MM.1S (cell line): ENCODE results near the gene AP5Z1.

ENCODE experiments used
- DNase-seq: peaks from one replicate; pipeline ENCODE4 v3.0.0-alpha.2; 2015
- H2AFZ ChIP-seq: fragments of 300-600 bp; sonication (generic); 2 replicates; pipeline ENCODE4 v1.6.0; 2016; ENCODE audit warnings: antibody characterized with exemption, low read length
- H3F3A ChIP-seq: fragments of 300-600 bp; sonication (generic); 2 replicates; pipeline ENCODE4 v1.6.1; 2016; ENCODE audit warnings: mild to moderate bottlenecking, antibody characterized with exemption, low read length, moderate library complexity, mixed read lengths; ENCODE audit not compliant: insufficient read depth
- H3K27ac ChIP-seq: fragments of 300-600 bp; sonication (generic); 2 replicates; pipeline ENCODE4 v1.5.1; 2016; ENCODE audit warnings: mild to moderate bottlenecking, low read length
- H3K27me3 ChIP-seq: fragments of 300-600 bp; sonication (generic); replicated peaks from 2 replicates; pipeline ENCODE4 v1.6.0; 2016; ENCODE audit warnings: low read length; ENCODE audit not compliant: insufficient read depth
- H3K36me3 ChIP-seq: fragments of 300-600 bp; sonication (generic); replicated peaks from 2 replicates; pipeline ENCODE4 v1.6.1; 2016; ENCODE audit warnings: mild to moderate bottlenecking, low read length, mixed read lengths; ENCODE audit not compliant: insufficient read depth
- H3K4me1 ChIP-seq: fragments of 300-600 bp; sonication (generic); 2 replicates; pipeline ENCODE4 v1.6.1; 2016; ENCODE audit warnings: low read length, mixed read lengths
- H3K4me2 ChIP-seq: fragments of 300-600 bp; sonication (generic); 2 replicates; pipeline ENCODE4 v1.6.0; 2016; ENCODE audit warnings: low read depth, low read length
- H3K4me3 ChIP-seq: fragments of 300-600 bp; sonication (generic); 2 replicates; pipeline ENCODE4 v1.5.1; 2016; ENCODE audit warnings: low read length, mixed read lengths
- H3K79me2 ChIP-seq: fragments of 300-600 bp; sonication (generic); 2 replicates; pipeline ENCODE4 v1.6.1; 2016; ENCODE audit warnings: mixed run types, low read length, mixed read lengths
- H3K9ac ChIP-seq: fragments of 300-600 bp; sonication (generic); 2 replicates; pipeline ENCODE4 v1.6.1; 2016; ENCODE audit warnings: low read length, mixed read lengths
- H3K9me2 ChIP-seq: fragments of 300-600 bp; sonication (generic); replicated peaks from 2 replicates; pipeline ENCODE4 v1.6.1; 2016; ENCODE audit warnings: mild to moderate bottlenecking, low read length, mixed read lengths; ENCODE audit not compliant: insufficient read depth
- H3K9me3 ChIP-seq: fragments of 300-600 bp; sonication (generic); replicated peaks from 2 replicates; pipeline ENCODE4 v1.6.1; 2016; ENCODE audit warnings: mild to moderate bottlenecking, low read length, mixed read lengths; ENCODE audit not compliant: insufficient read depth
- H4K20me1 ChIP-seq: fragments of 300-600 bp; sonication (generic); 2 replicates; pipeline ENCODE4 v1.6.1; 2016; ENCODE audit warnings: mild to moderate bottlenecking, low read length, moderate library complexity, mixed read lengths; ENCODE audit not compliant: insufficient read depth
- CTCF ChIP-seq: fragments of 300-600 bp; sonication (generic); IDR thresholded peaks from 2 replicates; pipeline ENCODE4 v1.5.1; 2016; ENCODE audit warnings: antibody characterized with exemption, low read length, mixed read lengths
- EZH2 ChIP-seq: fragments of 300-600 bp; sonication (generic); optimal IDR thresholded peaks from 2 replicates; pipeline ENCODE3; 2017; ENCODE audit warnings: low read depth, mild to moderate bottlenecking, antibody characterized with exemption, low read length, mixed read lengths
- EZH2phosphoT487 ChIP-seq: fragments of 300-600 bp; sonication (generic); IDR thresholded peaks from 2 replicates; pipeline ENCODE4 v1.6.1; 2018; ENCODE audit warnings: antibody characterized with exemption, low read length

The AP5Z1 gene

GRCh38 chr7:4805110-4805983, 29.9 kb downstream of the AP5Z1 start:
- TF ChIP-seq EZH2phosphoT487 (no peak), EZH2 (no peak)
- no peak overlapping the region for H2AFZ ChIP-seq
- H3K9me3 ChIP-seq: no peaks in the 10 kb centered on the region
- DNase-seq: no peak
- H3K27me3 ChIP-seq: peaks cover 53% of the 10 kb centered on the region
- H3K27ac ChIP-seq: no peak overlapping the region
- no peaks in the 10 kb centered on the region for H3K4me1 ChIP-seq
- no peaks in the 10 kb centered on the region for H3K9me2 ChIP-seq
- no peaks in the 10 kb centered on the region for H3F3A ChIP-seq
- no peaks in the 10 kb centered on the region for H3K36me3 ChIP-seq
- H3K4me3 ChIP-seq: no peak overlapping the region
- no peaks in the 10 kb centered on the region for H4K20me1 ChIP-seq
- no peak overlapping the region for H3K4me2 ChIP-seq
- H3K79me2 ChIP-seq: no peaks in the 10 kb centered on the region
- no peak overlapping the region for H3K9ac ChIP-seq

- Histone ChIP-seq H3K27me3 (peaks cover 58% of the 10 kb centered on the region), H3K4me2 (no peak overlapping the region), H3F3A (no peaks in the 10 kb centered on the region), H3K9me3 (no peaks in the 10 kb centered on the region), H3K4me3 (no peak overlapping the region), H4K20me1 (no peaks in the 10 kb centered on the region), H3K79me2 (no peaks in the 10 kb centered on the region), H3K4me1 (no peaks in the 10 kb centered on the region), H3K9me2 (no peaks in the 10 kb centered on the region), H3K27ac (no peak overlapping the region), H3K36me3 (no peaks in the 10 kb centered on the region), H3K9ac (no peak overlapping the region), H2AFZ (no peak overlapping the region)
- no peak for DNase-seq
- TF ChIP-seq EZH2phosphoT487 (no peak), CTCF (no peak), EZH2 (no peak)
These were observed 30.5 kb downstream of the AP5Z1 start for GRCh38 chr7:4805984-4806300.

- H3K4me2 ChIP-seq: no peak overlapping the region
- no peaks in the 10 kb centered on the region for H3K79me2 ChIP-seq
- no peak overlapping the region for H3K27ac ChIP-seq
- TF ChIP-seq EZH2 (no peak), EZH2phosphoT487 (no peak), CTCF (no peak)
- no peaks in the 10 kb centered on the region for H3K9me3 ChIP-seq
- H3K9me2 ChIP-seq: no peaks in the 10 kb centered on the region
- no peaks in the 10 kb centered on the region for H3K36me3 ChIP-seq
- peaks cover 66% of the 10 kb centered on the region for H3K27me3 ChIP-seq
- no peaks in the 10 kb centered on the region for H3K4me1 ChIP-seq
- no peaks in the 10 kb centered on the region for H4K20me1 ChIP-seq
- DNase-seq: no peak
- no peak overlapping the region for H2AFZ ChIP-seq
- no peak overlapping the region for H3K9ac ChIP-seq
- no peak overlapping the region for H3K4me3 ChIP-seq
- H3F3A ChIP-seq: no peaks in the 10 kb centered on the region
These were observed 31.7 kb downstream of the AP5Z1 start for GRCh38 chr7:4806983-4807597.

GRCh38 chr7:4807598-4808016, 32.2 kb downstream of the AP5Z1 start:
- no peaks in the 10 kb centered on the region for H3F3A ChIP-seq
- H3K36me3 ChIP-seq: no peaks in the 10 kb centered on the region
- no peaks in the 10 kb centered on the region for H3K79me2 ChIP-seq
- H3K9ac ChIP-seq: no peak overlapping the region
- H3K27me3 ChIP-seq: peaks cover 68% of the 10 kb centered on the region
- H3K4me2 ChIP-seq: no peak overlapping the region
- H3K4me1 ChIP-seq: no peaks in the 10 kb centered on the region
- no peaks in the 10 kb centered on the region for H3K9me3 ChIP-seq
- H3K4me3 ChIP-seq: no peak overlapping the region
- no peak overlapping the region for H2AFZ ChIP-seq
- H3K27ac ChIP-seq: no peak overlapping the region
- H3K9me2 ChIP-seq: no peaks in the 10 kb centered on the region
- DNase-seq: no peak
- no peaks in the 10 kb centered on the region for H4K20me1 ChIP-seq
- TF ChIP-seq EZH2phosphoT487 (no peak), CTCF (no peak), EZH2 (no peak)
